Measurements from ENCODE around the gene PLN.

DNA sequence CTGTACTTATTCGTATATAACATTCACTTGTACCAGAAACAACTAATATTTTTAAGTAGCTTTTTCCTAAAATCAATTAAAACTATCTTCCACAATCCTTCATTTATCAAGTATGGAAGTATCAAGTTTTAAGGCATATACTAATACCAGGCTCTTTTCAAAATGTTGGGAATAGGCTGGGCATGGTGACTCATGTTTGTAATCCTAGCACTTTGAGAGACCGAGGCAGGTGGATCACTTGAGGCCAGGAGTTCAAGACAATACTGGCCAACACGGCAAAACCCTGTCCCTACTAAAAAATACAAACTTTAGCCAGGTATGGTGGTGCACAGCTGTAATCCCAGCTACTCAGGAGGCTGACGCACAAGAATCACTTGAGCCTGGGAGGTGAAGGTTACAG lies 25.7 kb upstream of the PLN start:
- TF ChIP-seq POLR2A (IDR thresholded peaks at IDR 0.05; ENCODE audit: low read depth, low read length), result no peak
- TF ChIP-seq, protein P1, sequence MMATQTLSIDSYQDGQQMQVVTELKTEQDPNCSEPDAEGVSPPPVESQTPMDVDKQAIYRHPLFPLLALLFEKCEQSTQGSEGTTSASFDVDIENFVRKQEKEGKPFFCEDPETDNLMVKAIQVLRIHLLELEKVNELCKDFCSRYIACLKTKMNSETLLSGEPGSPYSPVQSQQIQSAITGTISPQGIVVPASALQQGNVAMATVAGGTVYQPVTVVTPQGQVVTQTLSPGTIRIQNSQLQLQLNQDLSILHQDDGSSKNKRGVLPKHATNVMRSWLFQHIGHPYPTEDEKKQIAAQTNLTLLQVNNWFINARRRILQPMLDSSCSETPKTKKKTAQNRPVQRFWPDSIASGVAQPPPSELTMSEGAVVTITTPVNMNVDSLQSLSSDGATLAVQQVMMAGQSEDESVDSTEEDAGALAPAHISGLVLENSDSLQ (IDR thresholded peaks at IDR 0.05), result no peak
- TF ChIP-seq, protein P2, sequence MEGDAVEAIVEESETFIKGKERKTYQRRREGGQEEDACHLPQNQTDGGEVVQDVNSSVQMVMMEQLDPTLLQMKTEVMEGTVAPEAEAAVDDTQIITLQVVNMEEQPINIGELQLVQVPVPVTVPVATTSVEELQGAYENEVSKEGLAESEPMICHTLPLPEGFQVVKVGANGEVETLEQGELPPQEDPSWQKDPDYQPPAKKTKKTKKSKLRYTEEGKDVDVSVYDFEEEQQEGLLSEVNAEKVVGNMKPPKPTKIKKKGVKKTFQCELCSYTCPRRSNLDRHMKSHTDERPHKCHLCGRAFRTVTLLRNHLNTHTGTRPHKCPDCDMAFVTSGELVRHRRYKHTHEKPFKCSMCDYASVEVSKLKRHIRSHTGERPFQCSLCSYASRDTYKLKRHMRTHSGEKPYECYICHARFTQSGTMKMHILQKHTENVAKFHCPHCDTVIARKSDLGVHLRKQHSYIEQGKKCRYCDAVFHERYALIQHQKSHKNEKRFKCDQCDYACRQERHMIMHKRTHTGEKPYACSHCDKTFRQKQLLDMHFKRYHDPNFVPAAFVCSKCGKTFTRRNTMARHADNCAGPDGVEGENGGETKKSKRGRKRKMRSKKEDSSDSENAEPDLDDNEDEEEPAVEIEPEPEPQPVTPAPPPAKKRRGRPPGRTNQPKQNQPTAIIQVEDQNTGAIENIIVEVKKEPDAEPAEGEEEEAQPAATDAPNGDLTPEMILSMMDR (IDR thresholded peaks at IDR 0.05 in 2 of 3, conservative IDR thresholded peaks at IDR 0.05 in 1 of 3; ENCODE audit: control insufficient read depth in 2 of 3, extremely low read depth in 1 of 3, insufficient read depth in 1 of 3, low read depth in 3 of 3, low read length in 3 of 3), result no peak
- TF ChIP-seq ATF7 (IDR thresholded peaks at IDR 0.05; ENCODE audit: low read depth), result no peak

Data from GM12878 (cell line).